Renal cortical epithelial cell (primary cell): ENCODE results near the gene FBXO39. TPM values are rescaled to one million over a fixed set of nuclear protein-coding genes. Genes with fewer than 3 reads are reported as not detected.
"Not testable (repeated sequence)": the region's sequence is repeated elsewhere in the genome, so short reads cannot be mapped to it uniquely, and the experiment has no call there.

Source experiments
- DNase-seq: peaks from one replicate; pipeline ENCODE4 v3.0.0-alpha.2; 2011; ENCODE audit warnings: low read depth
- total RNA-seq: library from RNA; depleted of rRNA; stranded (reverse); fragments of >200 nt; gene quantifications from 2 replicates; pipeline ENCODE4 v1.2.3, GENCODE V29; 2014

The FBXO39 gene
- total RNA-seq, 1 donor from 2014 or later: 0.20 TPM

GRCh38 chr17:6789146-6789545 is 13.1 kb downstream of the FBXO39 start:
- no peak for DNase-seq

GRCh38 chr17:6793748-6794493 is 17.9 kb downstream of the FBXO39 start:
- DNase-seq: no peak

- peak; percentile 43 for DNase-seq
Observed at GRCh38 chr17:6796017-6796886, 20.2 kb downstream of the FBXO39 start.

- peak; percentile 70 for DNase-seq
Observed at GRCh38 chr17:6796887-6797490, 21.0 kb downstream of the FBXO39 start.

- DNase-seq: no peak
Observed at GRCh38 chr17:6797718-6798351, 21.8 kb downstream of the FBXO39 start.

DNA sequence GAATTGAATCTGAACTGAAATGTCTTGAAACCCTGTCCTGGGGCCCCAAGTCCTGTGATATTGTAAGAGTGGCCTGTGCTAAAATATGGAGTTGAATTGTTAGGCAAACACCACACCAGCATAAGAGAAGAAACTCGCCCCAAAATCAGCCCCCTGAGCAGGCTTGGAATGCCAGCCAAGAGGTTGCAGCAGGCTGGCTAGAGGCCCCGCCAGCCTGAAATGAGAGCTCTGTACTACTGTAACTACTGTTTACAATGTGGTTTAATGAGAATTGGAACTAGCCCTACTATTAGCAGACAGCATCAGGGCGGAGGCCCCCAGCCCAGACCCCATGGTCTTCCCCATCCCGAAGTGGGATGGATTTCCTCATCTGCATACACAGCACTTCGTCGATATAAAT is 23.7 kb downstream of the FBXO39 start:
- DNase-seq: no peak

GRCh38 chr17:6800422-6801027 is 24.5 kb downstream of the FBXO39 start:
- no peak for DNase-seq

GRCh38 chr17:6811510-6811909 is 35.5 kb downstream of the FBXO39 start:
- DNase-seq: no peak

DNA sequence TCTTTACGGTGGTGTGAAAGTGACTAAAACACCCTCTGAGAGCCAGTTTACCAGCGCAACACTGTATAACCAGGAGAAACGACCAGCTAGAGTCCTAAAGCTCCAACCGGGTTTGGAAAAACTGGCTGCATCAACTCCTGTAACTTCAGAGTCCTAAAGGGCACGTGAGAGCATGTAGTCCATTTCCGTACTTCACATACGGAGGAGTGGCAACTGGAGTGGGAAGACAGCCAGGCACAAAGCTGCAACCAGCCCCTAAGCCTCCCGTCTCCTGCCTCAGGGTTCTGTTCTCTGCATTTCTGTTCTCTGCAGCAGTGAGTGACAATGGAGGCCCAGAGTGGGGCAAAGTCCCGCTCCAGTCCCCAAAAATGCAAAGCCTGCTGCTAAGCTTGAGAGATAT is 36.3 kb downstream of the FBXO39 start:
- DNase-seq: no peak

DNA sequence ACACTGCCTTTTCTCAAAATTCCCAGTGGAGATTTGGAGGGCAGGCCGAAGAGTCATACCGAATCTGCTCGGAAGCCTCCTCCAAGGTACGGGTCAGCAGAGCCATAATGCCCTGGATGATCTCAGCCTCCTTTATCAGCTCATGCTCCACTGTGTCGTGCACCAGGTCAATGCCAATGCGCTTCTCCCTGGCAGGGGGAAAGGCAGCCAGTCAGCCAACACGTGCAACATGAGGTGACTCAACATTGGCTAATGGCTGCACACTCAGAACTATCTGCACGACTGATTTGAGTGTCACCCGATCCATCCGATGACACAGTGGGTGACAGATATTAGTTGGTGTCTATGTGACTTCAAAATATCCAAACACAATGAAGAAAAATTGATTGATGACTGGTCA is 39.8 kb downstream of the FBXO39 start:
- no peak for DNase-seq

DNA sequence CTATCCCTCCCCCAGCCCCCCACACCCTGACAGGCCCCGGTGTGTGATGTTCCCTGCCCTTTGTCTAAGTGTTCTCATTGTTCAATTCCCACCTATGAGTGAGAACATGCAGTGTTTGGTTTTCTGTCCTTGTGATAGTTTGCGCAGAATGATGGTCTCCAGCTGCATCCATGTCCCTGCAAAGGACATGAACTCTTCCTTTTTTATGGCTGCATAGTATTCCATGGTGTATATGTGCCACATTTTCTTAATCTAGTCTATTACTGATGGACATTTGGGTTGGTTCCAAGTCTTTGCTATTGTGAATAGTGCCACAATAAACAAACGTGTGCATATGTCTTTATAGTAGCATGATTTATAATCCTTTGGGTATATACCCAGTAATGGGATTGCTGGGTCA is 40.4 kb downstream of the FBXO39 start:
- not testable (repeated sequence) for DNase-seq

DNA sequence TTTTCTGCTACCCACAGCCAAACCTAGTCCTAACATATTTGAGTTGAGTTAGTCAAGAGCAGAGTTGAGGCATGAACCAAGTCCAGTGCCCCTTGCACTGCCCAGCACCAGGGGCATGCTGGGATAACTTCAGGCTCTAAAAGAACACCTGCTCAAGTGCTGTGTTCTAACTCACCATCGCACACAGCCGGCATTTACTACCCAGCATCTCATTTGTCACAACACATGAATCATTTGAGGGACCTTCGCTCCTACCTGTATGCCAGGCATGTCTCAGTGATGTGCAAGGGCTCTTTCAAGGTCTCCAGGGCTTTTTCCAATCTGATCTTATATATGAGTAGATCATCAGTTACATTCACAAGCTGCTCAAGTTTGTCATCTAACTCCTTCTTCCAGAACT is 42.9 kb downstream of the FBXO39 start:
- no peak for DNase-seq

DNA sequence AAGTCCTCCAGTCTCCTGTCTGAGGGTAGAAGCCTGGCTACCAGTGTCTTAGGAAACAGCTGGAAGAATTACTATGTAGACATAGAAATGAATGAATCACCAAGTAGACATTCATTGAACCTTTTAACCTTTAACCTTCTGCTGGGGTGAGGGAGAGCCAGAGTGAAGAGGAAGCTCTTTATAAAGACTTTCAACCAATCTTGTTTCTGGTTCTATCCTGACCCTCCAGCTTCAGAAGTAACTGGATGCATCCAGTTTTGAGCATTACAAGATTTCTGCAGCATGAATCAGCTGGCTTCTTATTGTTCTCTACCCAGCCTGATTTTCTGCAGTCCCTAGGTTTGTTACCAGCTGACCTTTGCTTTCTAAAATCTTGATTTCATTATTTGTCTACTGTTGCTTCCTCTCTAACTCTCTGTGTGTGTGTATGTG is 47.0 kb downstream of the FBXO39 start:
- peak; percentile 97 for DNase-seq

- DNase-seq: no peak
Observed at GRCh38 chr17:6830383-6830986, 54.5 kb downstream of the FBXO39 start.

DNA sequence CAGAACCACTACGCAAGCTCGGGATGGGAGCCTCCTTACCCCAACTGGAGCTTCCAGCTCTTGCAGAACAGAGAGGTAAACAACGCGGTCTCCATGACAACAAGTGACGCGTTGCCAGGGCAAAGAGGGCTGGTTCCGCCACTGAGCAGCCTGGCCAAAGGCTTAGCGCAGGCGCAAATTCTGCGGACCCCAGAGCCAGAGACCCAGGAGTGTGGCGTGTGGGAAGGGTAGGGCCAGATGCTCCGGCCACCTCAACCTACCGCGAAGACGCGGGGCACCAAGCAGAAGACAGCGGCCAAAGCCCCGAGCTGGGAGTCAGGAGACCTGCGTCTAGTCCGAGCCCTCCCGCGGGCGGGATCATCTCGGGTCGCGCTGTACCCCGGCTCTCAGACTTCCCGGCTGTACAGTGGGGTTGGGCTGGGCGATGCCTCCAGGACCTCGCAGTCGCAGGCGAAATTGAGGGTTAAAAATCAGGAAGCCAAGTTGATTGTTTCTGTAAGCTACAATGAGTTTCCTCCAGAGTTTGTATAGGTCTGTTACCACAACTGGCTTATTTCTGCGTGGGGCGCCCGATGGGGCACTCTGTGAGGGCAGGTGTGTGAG is 55.7 kb downstream of the FBXO39 start, which contains the start of gene TEKT1:
Gene TEKT1, minus strand, starts transcription at position 69 of the 603 bp plus-strand sequence. CDS start 1,353 bp downstream, outside the sequence.
- DNase-seq: peak; percentile 84

Other genes starting within 250 kb of the FBXO39 start
- gene PITPNM3, start 219.7 kb upstream of the FBXO39 start, total RNA-seq: 2.3 and 3.1 TPM in 2 replicates
- gene KIAA0753, start 135.5 kb upstream of the FBXO39 start, total RNA-seq: 9.4 and 25.6 TPM in 2 replicates
- 137 and 152 TPM in 2 replicates for gene TXNDC17, start 135.2 kb upstream of the FBXO39 start, total RNA-seq
- gene MED31, start 124.6 kb upstream of the FBXO39 start, total RNA-seq: 8.5 and 16.8 TPM in 2 replicates
- gene C17orf100, start 124.5 kb upstream of the FBXO39 start, total RNA-seq: 1.4 TPM in 1 of 2 replicates, not detected in the other
- not detected in 2 replicates for gene SLC13A5, start 62.8 kb upstream of the FBXO39 start, total RNA-seq
- gene XAF1, start 20.2 kb upstream of the FBXO39 start, total RNA-seq: 6.9 and 15.1 TPM in 2 replicates
- gene TEKT1, start 55.5 kb downstream of the FBXO39 start, total RNA-seq: not detected in 2 replicates
- not detected in 2 replicates for gene ALOX12, start 219.8 kb downstream of the FBXO39 start, total RNA-seq
- gene RNASEK, start 236.4 kb downstream of the FBXO39 start, total RNA-seq: 31.4 and 40.3 TPM in 2 replicates
- under 0.01 and 0.05 TPM in 2 replicates for gene BCL6B, start 246.8 kb downstream of the FBXO39 start, total RNA-seq